Keratinocyte (primary cell): ENCODE measurements around the gene MN1.

Experiments used
- EZH2 ChIP-seq: IDR thresholded peaks from one replicate; pipeline ENCODE4 v1.6.1; 2012; ENCODE audit warnings: inconsistent platforms, mild to moderate bottlenecking, low read length, moderate library complexity
- TF ChIP-seq, protein P1 (sequence below), 3 experiments: IDR thresholded peaks in 1 of 3; conservative IDR thresholded peaks in 1 of 3; optimal IDR thresholded peaks in 1 of 3; 2 replicates in 2 of 3; 3 replicates in 1 of 3; pipeline versions ENCODE3 to v1.5.1; 2011; ENCODE audit warnings: low read length in 3 of 3, mild to moderate bottlenecking in 3 of 3, moderate library complexity in 2 of 3, control low read depth in 1 of 3, inconsistent platforms in 1 of 3; ENCODE audit not compliant: insufficient read depth in 2 of 3; ENCODE audit errors: extremely low read depth in 1 of 3

DNA sequence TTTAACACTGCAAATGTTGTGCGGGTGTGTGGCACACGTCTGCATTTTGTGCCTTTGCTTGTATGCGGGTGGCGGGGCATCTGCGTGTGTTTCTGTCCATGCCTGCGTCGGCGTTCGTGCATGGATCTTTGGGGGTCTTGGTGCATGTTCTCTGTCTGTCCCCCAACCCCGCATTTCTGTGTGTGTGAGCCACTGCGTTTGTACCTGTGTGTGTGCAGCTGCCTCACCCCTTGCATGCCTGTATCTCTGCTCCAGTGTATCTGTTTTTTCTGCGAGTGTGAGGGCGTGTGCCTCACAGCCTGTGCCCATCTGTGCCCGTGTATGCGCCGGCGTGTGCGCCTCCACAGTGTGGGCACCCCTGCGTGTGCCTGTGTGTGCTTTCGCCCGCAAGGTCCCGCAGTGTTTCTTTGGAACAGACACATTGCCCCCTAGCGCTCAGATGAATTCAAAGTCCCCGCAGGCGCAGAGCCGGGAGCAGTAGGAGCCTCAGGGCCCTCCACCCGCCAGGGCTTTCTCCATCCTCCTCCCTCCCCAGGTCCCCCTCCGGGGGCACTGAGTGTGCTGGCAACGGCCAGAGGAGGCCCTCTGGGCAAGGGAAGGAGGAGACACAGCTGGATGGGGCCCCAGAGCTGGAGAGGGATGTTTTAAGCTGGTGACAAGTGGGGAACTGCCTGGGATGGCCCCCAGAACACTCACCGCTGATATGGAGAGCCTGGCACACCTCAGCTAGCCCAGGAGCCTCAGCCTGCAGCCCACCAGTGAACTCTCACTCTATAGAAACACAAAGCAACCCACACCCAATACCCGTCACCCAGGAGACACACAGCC lies 3.1 kb upstream of the MN1 start:
- TF ChIP-seq, protein P1, sequence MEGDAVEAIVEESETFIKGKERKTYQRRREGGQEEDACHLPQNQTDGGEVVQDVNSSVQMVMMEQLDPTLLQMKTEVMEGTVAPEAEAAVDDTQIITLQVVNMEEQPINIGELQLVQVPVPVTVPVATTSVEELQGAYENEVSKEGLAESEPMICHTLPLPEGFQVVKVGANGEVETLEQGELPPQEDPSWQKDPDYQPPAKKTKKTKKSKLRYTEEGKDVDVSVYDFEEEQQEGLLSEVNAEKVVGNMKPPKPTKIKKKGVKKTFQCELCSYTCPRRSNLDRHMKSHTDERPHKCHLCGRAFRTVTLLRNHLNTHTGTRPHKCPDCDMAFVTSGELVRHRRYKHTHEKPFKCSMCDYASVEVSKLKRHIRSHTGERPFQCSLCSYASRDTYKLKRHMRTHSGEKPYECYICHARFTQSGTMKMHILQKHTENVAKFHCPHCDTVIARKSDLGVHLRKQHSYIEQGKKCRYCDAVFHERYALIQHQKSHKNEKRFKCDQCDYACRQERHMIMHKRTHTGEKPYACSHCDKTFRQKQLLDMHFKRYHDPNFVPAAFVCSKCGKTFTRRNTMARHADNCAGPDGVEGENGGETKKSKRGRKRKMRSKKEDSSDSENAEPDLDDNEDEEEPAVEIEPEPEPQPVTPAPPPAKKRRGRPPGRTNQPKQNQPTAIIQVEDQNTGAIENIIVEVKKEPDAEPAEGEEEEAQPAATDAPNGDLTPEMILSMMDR (optimal IDR thresholded peaks at IDR 0.05 in 1 of 3, IDR thresholded peaks at IDR 0.05 in 1 of 3, conservative IDR thresholded peaks at IDR 0.05 in 1 of 3; ENCODE audit: extremely low read depth in 1 of 3, insufficient read depth in 2 of 3, low read length in 3 of 3): peak; percentile 44 to 76 (median 47)
- no peak for TF ChIP-seq EZH2
